HG02870 (cell line): ENCODE data around the gene GPALPP1.
"Not testable (repeated sequence)": the region's sequence is repeated elsewhere in the genome, so short reads cannot be mapped to it uniquely, and the experiment has no call there.

Experiments
- ATAC-seq: cut with Tn5 transposase; IDR thresholded peaks from one replicate; pipeline ENCODE4 v1.9.1; 2021; ENCODE audit warnings: mild to moderate bottlenecking, moderate library complexity; ENCODE audit not compliant: unreplicated experiment

The GPALPP1 gene, protein sequence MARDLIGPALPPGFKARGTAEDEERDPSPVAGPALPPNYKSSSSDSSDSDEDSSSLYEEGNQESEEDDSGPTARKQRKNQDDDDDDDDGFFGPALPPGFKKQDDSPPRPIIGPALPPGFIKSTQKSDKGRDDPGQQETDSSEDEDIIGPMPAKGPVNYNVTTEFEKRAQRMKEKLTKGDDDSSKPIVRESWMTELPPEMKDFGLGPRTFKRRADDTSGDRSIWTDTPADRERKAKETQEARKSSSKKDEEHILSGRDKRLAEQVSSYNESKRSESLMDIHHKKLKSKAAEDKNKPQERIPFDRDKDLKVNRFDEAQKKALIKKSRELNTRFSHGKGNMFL

DNA sequence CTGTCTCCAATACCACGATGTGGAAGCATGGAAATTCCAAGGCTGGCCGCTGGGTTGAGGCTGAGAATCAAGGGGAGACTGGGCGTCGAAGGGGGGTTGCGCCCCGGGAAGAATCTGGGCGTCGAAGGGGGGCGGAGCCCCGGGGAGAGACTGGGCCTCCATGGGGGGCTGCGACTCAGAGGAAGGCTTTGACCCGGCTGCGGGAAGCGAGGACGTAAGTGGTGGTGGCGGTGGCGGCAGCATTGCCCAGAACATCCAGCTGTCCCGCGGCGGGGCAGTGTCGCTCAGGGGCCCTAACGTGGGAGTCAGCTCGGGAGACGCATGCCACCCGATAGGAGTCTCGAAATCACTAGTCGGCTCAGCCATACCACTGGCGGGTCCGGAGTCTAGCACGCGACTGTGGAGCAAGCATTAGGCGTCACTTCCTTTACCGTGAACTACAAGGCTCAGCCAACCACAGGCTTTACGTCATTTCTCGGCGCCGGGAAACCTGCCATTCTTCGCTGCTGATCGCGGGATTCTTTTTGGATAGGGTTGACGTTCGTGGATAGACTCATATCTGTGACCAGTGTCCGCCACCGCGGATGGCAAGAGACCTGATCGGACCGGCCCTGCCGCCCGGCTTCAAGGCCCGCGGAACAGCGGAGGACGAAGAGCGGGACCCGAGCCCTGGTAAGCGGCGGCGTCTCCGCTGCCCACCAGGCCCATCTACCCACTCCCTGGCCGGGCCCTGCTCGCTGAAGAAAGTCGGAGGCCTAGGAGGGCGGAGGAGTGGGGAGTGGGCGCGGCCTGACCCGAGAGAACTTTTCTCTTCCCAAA lies at the start of gene GPALPP1, which contains the start of gene NUFIP1:
Gene GPALPP1 (plus strand): TSS at position 468 of the 819 bp plus-strand sequence. CDS start 117 bp downstream, at position 585.
Gene NUFIP1 (minus strand): TSS at position 401 of the 819 bp plus-strand sequence. CDS start 35 bp downstream, at position 366.
- ATAC-seq, result peak; percentile 98

- ATAC-seq, result not testable (repeated sequence)
Measured at GRCh38 chr13:44943411-44943810, 45.9 kb upstream of the GPALPP1 start.

DNA sequence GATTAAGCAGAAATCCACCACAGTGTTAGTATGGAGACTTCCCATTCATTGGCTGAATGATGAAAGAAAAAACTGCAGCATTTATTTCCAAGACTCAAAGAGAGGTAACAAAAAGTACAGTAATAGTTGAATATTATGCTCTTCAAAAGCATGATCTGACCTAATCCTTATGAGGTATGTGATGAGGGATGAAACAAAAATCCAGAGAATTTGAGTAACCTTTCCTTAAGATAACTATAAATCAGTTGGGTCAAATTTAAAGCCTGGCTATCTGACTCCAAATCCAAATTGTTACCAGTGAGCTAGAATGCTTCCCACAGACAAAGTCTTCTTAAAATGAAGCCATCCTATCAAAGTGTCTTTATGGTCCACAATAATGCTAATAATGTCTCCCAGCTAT lies 38.2 kb upstream of the GPALPP1 start:
- no peak for ATAC-seq

- ATAC-seq, result no peak
Measured at GRCh38 chr13:44952671-44953070, 36.7 kb upstream of the GPALPP1 start.

- no peak for ATAC-seq
Measured at GRCh38 chr13:44954224-44954623, 35.1 kb upstream of the GPALPP1 start.

DNA sequence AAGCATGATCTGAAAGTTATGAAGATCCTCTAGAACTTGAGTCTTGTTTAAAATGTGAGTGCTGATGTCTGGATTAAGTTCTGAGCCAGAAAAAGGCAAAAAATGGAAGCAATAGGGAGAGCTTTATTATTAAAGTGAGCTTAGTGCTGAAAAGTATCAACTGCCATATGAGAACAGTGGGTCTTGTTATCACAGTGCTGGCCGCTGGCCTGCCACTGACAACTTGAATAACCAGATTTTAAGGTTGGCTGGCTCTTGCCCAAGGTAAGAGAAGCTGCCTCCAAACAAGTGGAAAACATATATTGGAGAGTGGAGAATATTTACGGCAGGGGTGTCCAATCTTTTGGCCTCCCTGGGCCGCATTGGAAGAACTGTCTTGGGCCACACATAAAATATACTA lies 33.9 kb upstream of the GPALPP1 start:
- ATAC-seq, result no peak

DNA sequence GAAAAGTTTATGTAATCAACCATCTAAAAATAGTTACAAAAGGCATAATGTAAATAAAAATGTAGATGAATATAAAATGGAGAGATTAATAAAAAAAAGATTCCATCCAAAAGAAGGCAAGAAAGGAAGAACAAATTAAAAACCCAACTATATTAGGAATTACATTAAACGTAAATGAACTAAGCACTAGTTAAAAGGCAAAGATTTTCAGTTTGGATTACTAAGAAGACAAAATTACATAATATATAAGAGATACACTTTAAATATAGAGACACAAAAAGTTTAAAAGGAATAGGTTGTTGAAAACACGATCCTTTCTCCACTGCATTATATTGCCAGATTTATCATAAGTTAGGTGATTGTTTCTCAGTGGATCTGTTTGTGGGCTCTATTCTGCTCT lies 27.3 kb upstream of the GPALPP1 start:
- ATAC-seq, result no peak

- no peak for ATAC-seq
Measured at GRCh38 chr13:44967704-44968433, 21.5 kb upstream of the GPALPP1 start.

GRCh38 chr13:44968434-44968815 lies 20.9 kb upstream of the GPALPP1 start:
- ATAC-seq, result no peak

- ATAC-seq, result no peak
Measured at GRCh38 chr13:44969551-44970484, 19.5 kb upstream of the GPALPP1 start.

GRCh38 chr13:44971656-44972595 lies 17.4 kb upstream of the GPALPP1 start:
- no peak for ATAC-seq

DNA sequence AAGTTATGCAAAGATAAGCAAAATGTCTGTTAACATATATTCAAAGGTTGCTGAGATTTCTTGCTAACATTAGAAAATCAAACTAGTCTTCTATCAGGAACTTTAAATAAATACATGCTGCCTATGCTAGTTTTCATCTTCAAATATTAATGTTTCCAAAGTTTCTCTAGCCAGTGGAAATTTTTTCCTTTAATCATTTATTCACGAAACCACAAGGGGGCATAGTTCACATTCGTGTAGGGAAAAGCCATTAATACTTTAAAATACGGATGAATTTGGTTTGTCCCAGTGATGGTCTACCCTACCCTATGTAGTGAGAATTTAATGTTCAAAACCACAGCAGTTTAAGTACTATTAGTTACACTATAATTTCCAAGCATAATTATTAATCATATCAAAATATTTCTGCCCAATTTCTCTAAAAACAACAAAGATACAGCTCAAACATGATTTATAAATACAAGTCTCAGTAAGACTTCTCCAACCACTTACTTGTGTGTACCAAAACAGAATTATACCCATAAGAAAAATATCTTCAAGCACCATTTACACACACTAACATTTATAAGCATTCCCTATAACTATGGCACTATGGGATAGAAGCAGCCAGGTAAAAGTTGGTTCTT lies 16.3 kb upstream of the GPALPP1 start:
- ATAC-seq, result no peak

DNA sequence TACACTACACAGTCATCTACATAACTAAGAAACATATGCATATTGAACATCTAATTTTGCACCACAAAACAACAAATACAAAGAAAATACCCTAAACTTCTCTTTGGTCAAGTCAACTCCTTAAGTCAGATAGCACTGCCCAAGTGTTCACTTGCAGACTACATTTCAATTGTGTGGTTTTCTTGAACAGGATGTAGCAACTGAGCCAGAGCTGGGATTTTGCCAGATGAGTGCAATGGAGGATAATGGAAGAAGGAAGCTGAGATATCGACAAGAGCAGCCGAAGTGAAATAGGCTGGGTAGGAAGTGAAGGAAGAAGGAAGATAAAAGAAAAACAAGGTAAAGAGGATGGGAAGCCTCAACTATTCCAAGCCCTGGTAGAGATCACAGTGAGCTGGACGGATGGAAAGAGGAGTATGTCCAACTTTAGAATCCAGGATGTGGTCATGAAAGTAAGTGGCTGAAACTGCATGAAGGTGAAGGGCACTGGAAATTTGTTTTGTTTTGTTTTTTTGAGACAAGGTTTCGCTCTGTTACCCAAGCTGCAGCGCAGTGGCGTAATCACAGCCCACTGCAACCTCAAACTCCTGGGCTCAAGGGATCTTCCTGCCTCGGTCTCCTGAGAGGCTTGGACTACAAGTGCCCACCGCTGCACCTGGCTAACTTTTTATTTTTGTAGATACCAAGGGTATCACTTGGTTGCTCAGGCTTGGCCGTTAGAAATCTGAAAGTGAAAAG lies 15.1 kb upstream of the GPALPP1 start:
- peak; percentile 53 for ATAC-seq

DNA sequence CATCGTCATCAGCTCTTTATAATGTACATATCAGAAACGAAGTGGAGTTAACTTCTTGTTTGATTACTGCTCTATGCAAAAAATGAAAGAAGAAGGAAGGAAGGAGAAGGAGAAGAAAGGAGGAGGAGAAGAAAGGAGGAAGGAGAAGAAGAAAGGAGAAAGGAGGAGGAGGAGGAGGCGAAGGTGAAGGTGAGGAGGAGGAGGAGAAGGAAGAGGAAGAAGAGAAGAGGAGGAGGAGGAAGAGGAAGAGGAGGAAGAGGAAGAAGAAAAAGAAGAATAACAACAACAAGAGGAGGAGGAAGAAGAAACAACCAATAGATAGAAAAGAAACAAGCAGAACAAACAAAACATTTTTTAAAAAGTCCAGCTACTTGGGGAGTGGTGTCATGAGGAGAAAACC lies 13.1 kb upstream of the GPALPP1 start:
- ATAC-seq, result no peak

DNA sequence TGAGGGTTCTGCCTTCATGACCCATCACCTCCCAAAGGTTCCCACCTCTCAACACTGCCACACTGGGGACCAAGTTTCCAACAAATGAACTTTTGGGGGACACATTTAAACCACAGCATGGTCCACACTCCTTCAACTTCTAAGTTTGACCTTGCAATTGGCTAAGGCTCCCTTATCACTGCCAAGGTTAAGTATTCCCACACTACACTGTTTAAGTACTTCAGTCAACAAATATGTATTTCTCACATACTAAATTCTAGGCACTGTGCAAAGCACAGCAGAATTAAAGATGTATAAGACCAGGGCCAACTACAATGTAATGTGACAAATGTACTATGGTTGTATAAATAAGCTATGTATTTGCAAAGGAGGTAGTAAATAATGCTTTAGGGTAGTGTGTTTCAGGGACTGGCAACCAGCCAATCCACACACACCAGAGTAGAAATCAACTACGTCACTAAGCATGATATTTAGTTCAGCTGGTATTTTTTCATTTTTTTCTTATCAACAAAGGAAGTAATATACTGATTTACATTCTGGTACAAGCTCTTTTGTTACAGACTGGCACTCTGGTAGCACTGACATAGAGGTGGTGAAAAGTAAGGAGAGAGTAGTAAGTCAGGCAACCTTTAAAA lies 12.3 kb upstream of the GPALPP1 start:
- no peak for ATAC-seq

GRCh38 chr13:44978328-44978727 lies 11.0 kb upstream of the GPALPP1 start:
- ATAC-seq, result no peak

DNA sequence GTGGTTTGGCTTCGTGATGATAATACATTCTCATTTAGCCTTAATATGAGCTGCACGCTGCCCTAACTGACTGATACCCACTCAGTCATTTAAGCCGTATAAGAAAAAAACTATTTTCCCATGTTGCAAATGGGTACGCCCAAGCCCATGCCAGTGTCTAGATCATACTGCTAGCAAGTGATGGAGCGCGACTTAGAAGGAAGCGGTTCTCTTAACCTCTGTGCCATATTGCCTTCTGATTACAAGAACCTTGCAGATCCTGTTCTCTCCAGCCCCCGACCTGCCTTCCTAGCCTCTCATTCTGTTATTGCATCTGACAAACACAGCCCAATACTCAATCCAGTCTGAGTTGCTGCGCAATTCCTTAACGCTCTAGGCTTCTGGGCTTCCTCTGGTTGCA lies 603 bp downstream of the GPALPP1 start:
- no peak for ATAC-seq

- no peak for ATAC-seq
Measured at GRCh38 chr13:45003417-45003816, 14.1 kb downstream of the GPALPP1 start.
